Measurements from ENCODE around the gene ADAMTS5. TPM values are rescaled to one million over a fixed set of nuclear protein-coding genes. Genes with fewer than 3 reads are reported as not detected.

The ADAMTS5 gene
- total RNA-seq, 4 donors from 2014 or later, result 24.8 to 99.7 (median 48.4) TPM

DNA sequence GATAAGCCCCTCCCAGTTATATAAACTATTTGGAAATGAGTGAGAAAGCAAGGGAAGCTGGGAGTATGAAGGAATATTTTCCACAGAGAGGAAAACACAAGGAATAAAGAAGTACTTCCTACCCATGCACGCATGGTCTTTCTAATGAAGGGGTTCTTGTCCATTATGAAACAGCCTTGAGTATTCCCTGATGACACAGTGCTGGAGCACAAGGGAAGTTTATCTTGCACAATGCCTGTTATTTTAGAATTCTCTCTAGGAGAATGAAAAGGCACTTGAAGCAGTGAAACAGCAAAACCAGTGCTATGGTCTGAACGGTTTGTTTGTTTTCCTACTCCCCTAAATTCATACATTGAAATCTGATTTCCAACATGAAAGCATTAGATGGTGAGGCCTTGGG lies 83.1 kb downstream of the ADAMTS5 start:
- DNase-seq, result no peak
- H3K4me3 ChIP-seq, result no peak overlapping the region
- TF ChIP-seq POLR2A (IDR thresholded peaks at IDR 0.05) (no peak), CTCF (IDR thresholded peaks at IDR 0.05) (no peak)
- no peaks in the 10 kb centered on the region for H3K36me3 ChIP-seq
- no peaks in the 10 kb centered on the region for H3K9me3 ChIP-seq
- H3K4me1 ChIP-seq, result no peaks in the 10 kb centered on the region
- intact Hi-C loops (cut with DNase I; ENCODE audit: low total_unique reads), result no loop called here
- H3K27ac ChIP-seq, result no peak overlapping the region
- no peaks in the 10 kb centered on the region for H3K27me3 ChIP-seq

DNA sequence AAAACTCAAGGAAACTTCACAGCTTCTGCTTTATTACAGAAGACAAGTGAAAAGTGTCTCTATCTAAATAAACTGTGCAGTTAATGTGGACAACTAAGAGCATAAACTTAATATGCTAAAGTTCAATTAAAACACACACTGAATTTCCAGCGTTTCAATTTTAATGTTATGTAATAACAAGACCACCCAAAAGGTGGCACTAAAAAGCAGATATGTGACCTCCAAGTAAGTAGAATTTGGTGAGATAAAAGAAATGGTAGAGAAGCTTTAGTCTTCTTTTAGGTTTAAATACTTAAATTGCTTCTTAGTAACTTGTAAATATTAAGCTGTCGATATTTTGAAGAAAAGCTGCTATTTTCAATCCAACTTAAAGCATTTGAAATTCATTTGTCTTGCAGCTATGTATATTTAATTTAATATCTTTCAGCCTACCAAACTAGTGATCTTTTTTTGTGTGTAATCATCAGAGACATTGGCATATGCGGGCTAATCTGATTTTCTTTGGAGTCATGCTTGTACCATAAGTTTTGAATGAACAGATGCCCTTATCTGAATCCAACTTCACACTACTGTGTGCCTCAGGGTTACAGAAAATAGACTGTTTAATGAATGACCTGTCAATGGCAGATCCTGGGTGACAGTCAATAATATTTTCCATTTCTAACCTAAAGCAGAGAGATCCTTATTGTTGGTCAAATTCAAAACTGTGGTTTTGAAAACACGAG lies 85.2 kb downstream of the ADAMTS5 start:
- TF ChIP-seq CTCF (IDR thresholded peaks at IDR 0.05), result peak; percentile 27 to 46 (median 43)
- no peak for TF ChIP-seq POLR2A (IDR thresholded peaks at IDR 0.05)
- intact Hi-C loops (cut with DNase I; ENCODE audit: low total_unique reads), result no loop called here
- no peak for DNase-seq
- no peaks in the 10 kb centered on the region for H3K27me3 ChIP-seq
- no peak overlapping the region for H3K4me3 ChIP-seq
- H3K9me3 ChIP-seq, result no peaks in the 10 kb centered on the region
- no peaks in the 10 kb centered on the region for H3K4me1 ChIP-seq
- no peaks in the 10 kb centered on the region for H3K36me3 ChIP-seq
- H3K27ac ChIP-seq, result no peak overlapping the region

GRCh38 chr21:26877018-26877417 lies 89.9 kb downstream of the ADAMTS5 start:
- DNase-seq, result no peak
- Histone ChIP-seq H3K9me3 (no peaks in the 10 kb centered on the region), H3K4me3 (no peak overlapping the region), H3K27ac (no peak overlapping the region), H3K4me1 (no peaks in the 10 kb centered on the region), H3K36me3 (no peaks in the 10 kb centered on the region), H3K27me3 (no peaks in the 10 kb centered on the region)
- intact Hi-C loops (cut with DNase I; ENCODE audit: low total_unique reads), result no loop called here
- no peak for TF ChIP-seq CTCF (IDR thresholded peaks at IDR 0.05)
- TF ChIP-seq POLR2A (IDR thresholded peaks at IDR 0.05), result no peak

DNA sequence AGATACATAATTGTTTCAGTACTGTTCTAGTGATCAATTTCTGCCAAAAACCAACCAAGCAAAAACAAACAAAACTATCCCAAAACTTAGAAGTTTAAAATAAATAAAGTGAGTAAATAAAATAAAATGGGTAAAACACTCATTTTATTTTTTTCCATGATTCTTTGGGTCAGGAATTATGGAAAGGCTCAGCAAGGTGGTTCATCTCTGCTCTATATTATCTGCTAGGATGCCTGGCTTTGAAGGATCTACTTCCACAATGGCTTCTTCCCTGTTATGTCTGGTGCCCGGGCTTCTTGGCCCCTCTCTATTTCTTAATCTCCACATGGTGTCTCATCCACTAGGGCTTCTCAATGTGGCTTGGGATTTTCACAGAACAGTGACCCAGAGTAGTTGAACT lies 92.5 kb downstream of the ADAMTS5 start:
- Histone ChIP-seq H3K4me3 (no peak overlapping the region), H3K27me3 (no peaks in the 10 kb centered on the region), H3K27ac (no peak overlapping the region), H3K36me3 (no peaks in the 10 kb centered on the region), H3K4me1 (no peaks in the 10 kb centered on the region), H3K9me3 (no peaks in the 10 kb centered on the region)
- DNase-seq, result no peak
- intact Hi-C loops (cut with DNase I; ENCODE audit: low total_unique reads), result no loop called here
- no peak for TF ChIP-seq CTCF (IDR thresholded peaks at IDR 0.05)
- no peak for TF ChIP-seq POLR2A (IDR thresholded peaks at IDR 0.05)

Small RNAs within 50 kb of the gene (microRNA-seq; reads per million reads assigned to microRNA genes)
- not detected for gene MIR4759 (ENCODE audit: borderline microRNAs expressed, borderline replicate concordance)

Small RNAs within 50 kb of the gene (small RNA-seq; reads per million reads assigned to genes)
- not detected for gene MIR4759

Other genes starting within 250 kb of the ADAMTS5 start
- gene ADAMTS1, start 121.7 kb downstream of the ADAMTS5 start, total RNA-seq, result 100 to 1,000 TPM in 3 of 4 donors, 10 to 100 TPM in 1; 96.8 to 210 (median 164) TPM